GM18507 (cell line): ENCODE measurements around the gene SLC12A4.

Experiments
- DNase-seq: peaks from one replicate; pipeline ENCODE4 v3.0.0; 2011; ENCODE audit warnings: low read depth; ENCODE audit not compliant: insufficient read length; ENCODE audit errors: extremely low spot score
- FAIRE-seq: peaks from 2 replicates; lab custom pipeline; 2011; peaks lifted over from hg19 to GRCh38; lab: Jason Lieb, UNC

Gene SLC12A4

DNA sequence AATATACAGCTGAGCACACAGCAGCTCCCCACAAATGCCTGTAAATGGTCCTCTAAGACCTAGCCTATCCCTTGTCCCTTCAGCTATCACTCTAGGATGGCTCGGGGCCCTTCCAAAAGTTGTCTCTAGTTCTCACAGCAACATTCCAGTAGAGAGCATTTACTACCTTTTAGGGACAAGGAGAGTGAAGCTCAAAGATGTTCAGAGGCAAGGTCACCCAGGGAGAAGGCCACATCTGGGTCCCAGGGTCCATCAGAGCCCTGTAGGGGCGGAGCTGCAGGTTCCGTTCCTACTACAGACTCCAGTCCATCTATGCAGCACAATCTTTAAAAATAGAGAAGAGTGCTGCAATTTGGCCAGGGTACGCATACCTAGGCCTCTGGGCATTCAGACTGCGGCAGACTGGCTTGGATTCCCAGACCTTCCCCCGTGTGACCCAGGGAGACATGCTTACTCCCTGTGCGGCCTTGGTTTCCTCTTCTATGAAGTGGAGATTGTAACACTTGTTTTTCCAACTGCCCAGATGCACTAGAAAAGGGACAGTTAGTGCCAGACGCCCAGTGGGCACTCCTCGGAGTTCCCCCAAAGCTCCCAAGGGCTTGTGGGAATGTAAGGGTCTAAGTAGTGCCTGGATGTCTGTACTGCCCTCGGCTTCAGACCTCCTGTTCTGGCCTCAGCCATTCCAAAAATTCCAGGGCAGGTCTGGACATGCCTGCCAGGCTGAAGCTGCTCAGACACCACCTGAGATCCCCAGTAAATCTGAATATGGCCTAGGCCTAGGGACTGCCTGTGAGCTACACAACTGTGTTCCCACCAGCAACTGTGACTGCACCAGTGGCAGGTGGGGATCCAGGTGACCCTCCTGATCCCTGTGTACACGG is 2.5 kb downstream of the SLC12A4 start:
- no peak for DNase-seq

GRCh38 chr16:67964477-67965131 is 3.8 kb downstream of the SLC12A4 start:
- FAIRE-seq: no peak
- DNase-seq: no peak

More for the DNA sequence above, 2.5 kb downstream of the SLC12A4 start:
- FAIRE-seq: no peak

GRCh38 chr16:67963662-67964321 is 4.6 kb downstream of the SLC12A4 start:
- DNase-seq: no peak
- no peak for FAIRE-seq

GRCh38 chr16:67963292-67963661 is 5.2 kb downstream of the SLC12A4 start:
- DNase-seq (no peak), FAIRE-seq (no peak)

- FAIRE-seq (no peak), DNase-seq (no peak)
Observed at GRCh38 chr16:67962135-67962534, 6.3 kb downstream of the SLC12A4 start.

DNA sequence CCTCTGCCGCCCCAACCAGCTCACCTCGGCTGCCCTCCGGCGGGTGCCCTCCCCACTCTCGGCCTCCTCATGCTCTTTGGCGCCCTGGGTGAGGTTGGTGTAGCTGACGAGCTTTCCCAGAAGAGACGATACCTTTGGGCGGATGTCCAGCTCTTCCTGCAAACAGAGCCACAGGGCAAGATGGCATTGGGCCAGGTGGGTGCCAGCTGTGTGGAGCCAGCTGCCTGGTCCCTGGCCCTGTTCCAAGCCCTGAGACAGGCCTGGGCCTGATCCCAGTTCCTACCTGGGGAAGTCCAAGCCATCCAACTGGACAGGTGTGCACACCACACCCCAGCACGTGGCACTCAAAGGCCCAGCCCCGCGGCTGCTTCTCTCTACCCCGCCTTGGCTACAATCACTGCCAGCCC is 6.9 kb downstream of the SLC12A4 start:
- FAIRE-seq (no peak), DNase-seq (no peak)

GRCh38 chr16:67959536-67960329 is 8.7 kb downstream of the SLC12A4 start:
- FAIRE-seq (no peak), DNase-seq (no peak)

DNA sequence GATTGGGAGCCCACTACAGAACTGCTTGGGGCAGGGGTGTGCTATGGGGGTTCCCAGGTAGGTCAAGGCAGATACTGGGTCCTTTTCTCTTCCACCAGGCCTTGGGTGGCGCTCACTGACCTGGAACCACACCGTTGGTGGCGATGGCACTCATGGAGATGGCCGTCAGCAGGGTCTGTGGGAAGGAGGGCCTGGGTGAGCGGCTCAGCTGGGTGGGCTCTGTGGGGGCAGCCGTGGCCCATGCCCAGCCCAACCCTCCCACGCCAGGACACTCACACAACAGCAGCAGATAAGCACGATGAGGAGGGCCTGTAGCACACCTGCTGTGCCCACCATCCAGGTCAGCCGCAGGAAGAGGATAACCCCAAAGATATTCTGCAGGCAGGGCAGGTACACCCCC is 10.8 kb downstream of the SLC12A4 start:
- no peak for FAIRE-seq
- no peak for DNase-seq

GRCh38 chr16:67954421-67955196 is 13.8 kb downstream of the SLC12A4 start:
- FAIRE-seq (no peak), DNase-seq (no peak)

DNA sequence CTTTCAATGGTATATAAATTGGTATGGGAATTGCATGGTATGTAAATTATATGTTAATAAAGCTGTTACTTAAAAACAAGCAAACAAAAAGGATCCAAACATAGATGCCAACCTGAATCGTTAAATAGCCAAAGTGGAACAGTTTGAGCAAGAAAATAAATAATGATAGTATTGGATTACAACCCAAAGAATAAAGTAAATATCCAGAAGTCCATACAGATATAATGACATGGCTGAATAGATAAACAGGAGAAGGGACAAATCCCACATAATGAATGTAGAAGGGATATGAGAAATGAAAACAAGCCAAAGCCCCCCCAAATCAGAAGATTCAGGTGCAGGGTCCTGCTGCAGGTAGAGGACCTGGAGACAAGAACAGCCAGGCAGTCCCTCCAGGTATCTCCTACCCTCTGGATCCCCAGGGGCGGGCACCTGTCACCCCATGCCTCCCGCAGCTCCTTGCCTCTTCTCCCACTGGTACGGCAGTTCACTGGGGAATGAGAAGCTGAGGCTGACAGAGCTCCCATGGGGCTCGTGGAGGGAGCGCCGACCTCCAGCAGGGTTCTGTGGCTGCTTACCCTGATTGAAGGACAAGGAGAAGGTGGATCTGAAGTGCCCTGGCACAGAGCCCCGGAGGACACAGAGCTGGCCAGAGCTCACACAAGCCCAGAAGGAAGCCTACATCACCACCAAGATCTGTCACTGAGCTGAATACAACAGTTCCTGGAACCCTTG is 14.6 kb downstream of the SLC12A4 start:
- DNase-seq: no peak
- FAIRE-seq: no peak

DNA sequence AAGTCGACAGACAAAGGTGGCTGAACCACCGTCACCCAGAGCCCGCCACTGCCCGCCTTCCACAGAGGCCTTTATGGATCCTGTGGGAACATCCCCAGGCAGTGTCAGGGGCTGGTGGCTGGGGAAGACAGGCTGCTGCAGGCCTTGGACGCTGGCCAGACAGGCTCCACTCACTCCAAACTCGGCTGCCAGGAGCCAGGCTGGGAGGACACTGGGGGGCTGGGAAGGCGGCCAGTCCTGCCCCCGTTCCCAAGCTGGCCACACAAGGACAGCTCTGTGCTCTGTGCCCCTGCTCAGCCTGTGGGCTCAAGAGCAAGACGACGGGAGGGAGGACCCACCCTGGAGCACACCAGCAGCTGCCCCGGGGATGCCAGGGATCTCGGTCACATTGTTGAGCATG is 17.0 kb downstream of the SLC12A4 start:
- FAIRE-seq: no peak

DNA sequence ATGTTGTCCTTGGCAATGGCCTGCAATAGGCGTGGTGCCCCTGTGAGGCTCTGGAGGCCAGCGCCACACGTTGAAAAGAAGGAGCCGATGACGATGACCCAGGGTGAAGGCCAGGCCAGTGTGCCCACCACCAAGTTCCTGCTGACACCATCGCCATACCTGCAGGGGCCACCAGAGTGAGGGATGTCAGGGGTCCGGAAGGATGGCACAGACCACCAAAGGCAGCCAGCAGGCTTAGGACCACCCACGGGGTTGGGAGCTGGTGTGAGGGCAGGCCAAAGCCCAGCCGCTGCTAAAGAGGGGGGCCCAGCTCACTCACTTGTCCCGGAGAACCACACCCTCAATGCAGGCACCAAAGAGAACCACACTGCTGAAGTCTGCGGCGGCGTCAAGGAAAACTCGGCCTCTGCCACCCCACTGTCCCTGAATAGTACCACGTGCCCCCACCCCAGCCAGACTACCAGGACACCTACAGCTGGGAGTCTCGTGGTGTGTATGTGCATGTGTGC is 18.0 kb downstream of the SLC12A4 start:
- DNase-seq (no peak), FAIRE-seq (no peak)

More for the DNA sequence above, 17.0 kb downstream of the SLC12A4 start:
- no peak for DNase-seq

DNA sequence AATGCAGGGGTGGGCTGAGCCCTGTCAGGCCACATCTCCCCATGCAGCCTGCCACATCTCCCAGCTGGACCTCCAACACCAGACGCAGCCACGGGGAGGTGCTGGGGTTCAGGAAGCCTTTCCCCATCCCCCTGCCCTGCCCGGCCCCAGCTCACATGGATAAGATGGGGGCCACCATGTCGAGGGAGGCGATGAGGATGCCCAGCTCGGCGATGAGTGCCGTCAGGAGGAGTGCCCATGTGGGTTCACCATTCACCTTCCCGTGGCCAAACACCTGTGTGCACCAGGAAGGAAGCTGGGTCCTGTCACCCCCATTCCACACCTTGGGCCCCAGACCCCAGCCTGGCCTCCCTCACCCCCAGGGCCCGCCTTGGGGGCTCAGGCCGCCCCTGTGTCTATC is 18.8 kb downstream of the SLC12A4 start:
- DNase-seq (no peak), FAIRE-seq (no peak)

GRCh38 chr16:67948015-67948414 is 20.4 kb downstream of the SLC12A4 start:
- DNase-seq (no peak), FAIRE-seq (no peak)

DNA sequence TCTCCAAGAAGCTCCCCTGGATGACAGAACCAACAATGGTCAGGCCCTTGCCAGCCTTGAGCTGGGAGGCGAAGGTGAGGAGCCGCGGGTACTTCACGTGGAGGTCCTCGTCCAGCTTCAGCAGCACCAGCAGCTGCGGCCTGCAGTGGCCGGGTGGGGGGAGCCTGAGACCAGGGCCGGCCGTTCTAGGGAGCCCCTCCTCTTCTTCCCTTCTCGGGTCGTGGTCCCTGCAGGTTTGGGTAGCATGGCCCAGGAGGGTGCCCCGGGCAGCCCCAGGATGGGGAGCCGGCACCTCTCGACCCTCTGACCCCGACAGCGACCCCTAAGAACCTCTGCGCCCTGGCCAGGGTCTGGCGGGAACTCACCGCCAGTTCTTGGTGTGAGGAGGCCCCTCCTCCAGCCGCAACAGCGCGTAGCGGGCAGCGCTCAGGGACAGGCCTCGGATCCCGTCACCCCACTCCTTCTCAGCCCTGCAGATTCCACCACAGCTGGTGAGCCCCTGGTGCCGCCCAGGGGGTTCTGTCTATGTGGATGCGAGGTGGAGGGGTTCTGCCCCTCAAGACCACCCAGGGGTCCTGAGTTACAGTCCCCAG is 21.4 kb downstream of the SLC12A4 start:
- no peak for FAIRE-seq
- DNase-seq: no peak

- DNase-seq: no peak
- FAIRE-seq: no peak
Observed at GRCh38 chr16:67946128-67946569, 22.3 kb downstream of the SLC12A4 start.

DNA sequence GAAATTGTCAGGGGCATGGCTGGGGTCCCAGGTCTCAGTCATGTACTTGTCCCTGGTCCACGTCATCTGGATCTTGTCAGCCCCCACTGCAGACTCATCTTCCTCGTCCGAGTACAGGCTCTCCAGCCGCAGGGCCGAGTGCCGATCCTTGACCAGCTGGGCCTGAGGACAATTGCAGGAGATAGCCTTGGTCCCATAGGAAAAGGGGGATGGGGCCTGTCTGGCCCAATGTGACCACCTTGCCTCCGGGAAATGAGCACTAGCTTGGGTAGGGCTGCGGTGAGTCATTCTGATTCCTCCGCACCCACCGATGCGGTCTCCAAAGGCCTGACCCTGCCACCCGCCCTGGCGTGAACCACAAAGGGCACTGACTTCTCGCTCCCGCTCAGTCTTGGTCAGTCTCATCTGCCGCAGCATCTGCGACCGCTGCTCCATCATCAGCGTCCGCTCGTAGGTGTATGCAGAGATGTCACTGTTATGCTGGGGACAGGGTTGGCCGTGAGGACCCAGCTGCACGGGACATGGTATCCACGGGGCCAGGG is 23.0 kb downstream of the SLC12A4 start:
- FAIRE-seq: no peak

More for the DNA sequence above, 23.0 kb downstream of the SLC12A4 start:
- DNase-seq: no peak
